GM12874 (cell line): ENCODE measurements around the gene CCDC186.

ENCODE experiments used
- CTCF ChIP-seq: IDR thresholded peaks from 2 replicates; pipeline ENCODE4 v1.5.1; 2011; ENCODE audit warnings: low read depth, mild to moderate bottlenecking, control low read depth, low read length, moderate library complexity; ENCODE audit not compliant: insufficient read depth

Gene CCDC186

GRCh38 chr10:114087655-114088054 is 86.3 kb downstream of the CCDC186 start:
- TF ChIP-seq CTCF: no peak

GRCh38 chr10:114087255-114087654 is 86.7 kb downstream of the CCDC186 start:
- peak; percentile 15; the same call in 1 of the 2 replicates for TF ChIP-seq CTCF

- no peak for TF ChIP-seq CTCF
Observed at GRCh38 chr10:114084215-114084614, 89.8 kb downstream of the CCDC186 start.

- no peak for TF ChIP-seq CTCF
Observed at GRCh38 chr10:114083040-114083439, 91.0 kb downstream of the CCDC186 start.

GRCh38 chr10:114081911-114082583 is 92.0 kb downstream of the CCDC186 start:
- no peak for TF ChIP-seq CTCF

- TF ChIP-seq CTCF: no peak
Observed at GRCh38 chr10:114079421-114079820, 94.6 kb downstream of the CCDC186 start.

- TF ChIP-seq CTCF: no peak
Observed at GRCh38 chr10:114078346-114078745, 95.7 kb downstream of the CCDC186 start.
